ENCODE results near the gene CCDC78. TPM values are rescaled to one million over a fixed set of nuclear protein-coding genes. Genes with fewer than 3 reads are reported as not detected.

CCDC78 gene
- total and polyA plus RNA-seq, 2 donors (not counting 3 experiments of a cell fraction or from before 2014, with no cell fraction given): 0.50 to 1.3 TPM

GRCh38 chr16:681746-682427 lies 44.4 kb downstream of the CCDC78 start:
- Histone ChIP-seq H3K9me1 (replicated peaks; ENCODE audit: control insufficient read depth, extremely low read depth, insufficient read depth, low read length) (no peaks in the 10 kb centered on the region), H4K20me1 (replicated peaks; ENCODE audit: control insufficient read depth, extremely low read depth, insufficient read depth, low read length) (no peaks in the 10 kb centered on the region), H3K27me3 (ENCODE audit: control insufficient read depth in 2 of 2, insufficient read depth in 2 of 2, low read length in 2 of 2) (no peaks in the 10 kb centered on the region), H3K9me3 (replicated peaks; ENCODE audit: control insufficient read depth, insufficient read depth, low read length) (no peaks in the 10 kb centered on the region), H3K4me2 (ENCODE audit: insufficient read depth, low read length) (peak overlapping the region; percentile 66), H2AFZ (ENCODE audit: low read depth, low read length) (no peak overlapping the region), H3K4me3 (replicated peaks in 1 of 3; ENCODE audit: insufficient read depth in 1 of 3, low read depth in 1 of 3, low read length in 3 of 3) (no peak overlapping the region), H3K4me1 (ENCODE audit: control insufficient read depth, extremely low read depth, insufficient read depth, low read length) (peaks cover 20% of the 10 kb centered on the region), H3K9ac (replicated peaks; ENCODE audit: extremely low read depth, insufficient read depth, low read length) (no peak overlapping the region), H3K79me2 (ENCODE audit: control insufficient read depth, insufficient read depth, low read length) (peaks cover 31% of the 10 kb centered on the region), H3K36me3 (ENCODE audit: control insufficient read depth in 2 of 2, extremely low read depth in 1 of 2, insufficient read depth in 2 of 2, low read length in 2 of 2) (peaks cover 7 to 19% of the 10 kb centered on the region in 2 experiments), H3K27ac (ENCODE audit: insufficient read depth, low read depth, low read length) (no peak overlapping the region)
- ChIA-PET POLR2A (no interaction called here), CTCF (interaction anchor here (0.8 to 1.8 kb wide), 4 partner anchors 15 to 289 kb away, joined by 3 to 5 read pairs (median 4); no protein-coding TSS in a partner anchor)
- TF ChIP-seq JUN (IDR thresholded peaks at IDR 0.05; ENCODE audit: borderline replicate concordance, insufficient read depth, insufficient read length, low read depth) (no peak), GATA2 (IDR thresholded peaks at IDR 0.05; ENCODE audit: insufficient read depth, insufficient read length, low read depth, low read length) (no peak), POLR2A (IDR thresholded peaks at IDR 0.05; ENCODE audit: low read depth, low read length) (no peak), MYC (IDR thresholded peaks at IDR 0.05; ENCODE audit: low read depth, low read length) (no peak), FOS (IDR thresholded peaks at IDR 0.05; ENCODE audit: borderline replicate concordance, insufficient read depth, low read length) (no peak), MAX (IDR thresholded peaks at IDR 0.05; ENCODE audit: insufficient read depth, insufficient read length) (no peak)
- BruUV-seq (replicated peaks): TSS peak; percentile 43
- dilution Hi-C loops (cut with MboI; ENCODE audit: extremely low pct_ligation_motif_present, low sequenced_read_pairs): no loop called here
- FAIRE-seq (no peak), DNase-seq (ENCODE audit: low read depth, low spot score) (no peak)
- intact Hi-C loops (cut with micrococcal nuclease): no loop called here
